ENCODE measurements around the gene TFF3. TPM values are rescaled to one million over a fixed set of nuclear protein-coding genes. Genes with fewer than 3 reads are reported as not detected.

TFF3 gene
- total and polyA plus RNA-seq, 2 experiments from 2014 or later: 84.4 to 589 TPM

DNA sequence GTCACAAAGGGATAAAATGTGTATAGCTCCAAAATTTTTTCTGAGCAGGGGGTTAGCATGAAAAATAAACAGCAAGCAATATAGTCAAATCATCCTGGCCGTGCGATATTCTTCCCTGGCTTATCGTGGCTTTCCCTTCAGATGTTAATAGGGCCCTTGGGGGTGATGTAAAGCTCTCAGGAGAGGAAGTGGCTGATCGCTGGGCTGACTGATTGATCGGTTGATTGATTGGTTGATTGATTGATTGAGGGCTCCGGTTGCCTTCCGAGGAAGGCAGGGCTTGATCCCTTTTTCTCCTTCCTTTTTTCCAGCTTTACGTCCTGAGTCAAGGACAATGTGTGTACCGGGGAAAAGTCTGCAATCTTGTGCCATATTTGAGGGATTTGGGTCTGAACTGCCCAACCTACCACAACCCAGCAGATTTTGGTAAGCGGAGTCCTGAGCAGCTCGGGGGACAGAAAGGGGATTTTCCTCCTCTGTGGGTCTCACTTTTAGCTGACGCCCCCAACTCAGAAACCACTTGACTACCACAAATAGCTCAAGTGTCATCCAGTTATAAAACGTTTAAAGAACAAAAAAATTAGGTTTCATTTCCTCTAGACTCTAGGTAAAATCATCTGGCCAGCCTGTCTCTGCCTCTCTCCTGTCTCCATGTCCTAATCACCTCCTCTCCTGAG, 29.5 kb downstream of the TFF3 start:
- H4K20me1 ChIP-seq (ENCODE audit: insufficient read depth, poor library complexity, severe bottlenecking): no peaks in the 10 kb centered on the region
- H3K27me3 ChIP-seq: no peaks in the 10 kb centered on the region
- H3K4me1 ChIP-seq (ENCODE audit: insufficient read depth): no peaks in the 10 kb centered on the region
- no peaks in the 10 kb centered on the region for H3K79me2 ChIP-seq
- H3K4me3 ChIP-seq: no peak overlapping the region
- 90% methylated on average over 13 of the region's 13 CpGs for WGBS (ENCODE audit: low lambda C conversion rate, missing lambda C conversion rate)
- H2AFZ ChIP-seq: no peak overlapping the region
- no peak overlapping the region for H3K27ac ChIP-seq
- no peak overlapping the region for H3K4me2 ChIP-seq
- H3K9me2 ChIP-seq (replicated peaks; ENCODE audit: insufficient read depth): no peaks in the 10 kb centered on the region
- H3K36me3 ChIP-seq (replicated peaks; ENCODE audit: insufficient read depth, low read depth): no peaks in the 10 kb centered on the region
- DNase-seq (ENCODE audit: low spot score): no peak
- no peak for TF ChIP-seq EZH2phosphoT487 (IDR thresholded peaks at IDR 0.05; ENCODE audit: low read depth, severe bottlenecking, unreplicated experiment)
- TF ChIP-seq, protein P1, sequence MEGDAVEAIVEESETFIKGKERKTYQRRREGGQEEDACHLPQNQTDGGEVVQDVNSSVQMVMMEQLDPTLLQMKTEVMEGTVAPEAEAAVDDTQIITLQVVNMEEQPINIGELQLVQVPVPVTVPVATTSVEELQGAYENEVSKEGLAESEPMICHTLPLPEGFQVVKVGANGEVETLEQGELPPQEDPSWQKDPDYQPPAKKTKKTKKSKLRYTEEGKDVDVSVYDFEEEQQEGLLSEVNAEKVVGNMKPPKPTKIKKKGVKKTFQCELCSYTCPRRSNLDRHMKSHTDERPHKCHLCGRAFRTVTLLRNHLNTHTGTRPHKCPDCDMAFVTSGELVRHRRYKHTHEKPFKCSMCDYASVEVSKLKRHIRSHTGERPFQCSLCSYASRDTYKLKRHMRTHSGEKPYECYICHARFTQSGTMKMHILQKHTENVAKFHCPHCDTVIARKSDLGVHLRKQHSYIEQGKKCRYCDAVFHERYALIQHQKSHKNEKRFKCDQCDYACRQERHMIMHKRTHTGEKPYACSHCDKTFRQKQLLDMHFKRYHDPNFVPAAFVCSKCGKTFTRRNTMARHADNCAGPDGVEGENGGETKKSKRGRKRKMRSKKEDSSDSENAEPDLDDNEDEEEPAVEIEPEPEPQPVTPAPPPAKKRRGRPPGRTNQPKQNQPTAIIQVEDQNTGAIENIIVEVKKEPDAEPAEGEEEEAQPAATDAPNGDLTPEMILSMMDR (IDR thresholded peaks at IDR 0.05; ENCODE audit: poor library complexity): no peak
- no peak for TF ChIP-seq EZH2 (IDR thresholded peaks at IDR 0.05; ENCODE audit: borderline replicate concordance)
- H3K9me3 ChIP-seq (ENCODE audit: low read depth): no peaks in the 10 kb centered on the region

DNA sequence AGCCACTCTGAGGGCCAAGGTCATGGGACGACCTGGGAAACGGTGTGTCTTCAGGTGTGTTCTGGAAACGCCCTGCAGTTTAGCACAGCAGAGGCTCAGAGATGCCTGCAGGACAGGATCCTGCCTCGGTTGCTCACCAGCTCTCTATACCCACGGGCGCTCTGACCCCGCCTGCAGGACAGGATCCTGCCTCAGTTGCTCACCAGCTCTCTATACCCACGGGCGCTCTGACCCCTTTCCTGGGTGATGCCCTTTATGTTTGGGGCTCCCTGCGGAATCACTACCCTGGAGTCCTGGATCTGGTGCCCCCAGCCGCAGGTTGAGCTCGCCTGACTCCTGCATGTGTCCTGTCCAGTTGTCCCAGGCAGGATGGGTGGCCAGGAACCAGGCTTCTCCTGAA, 32.5 kb downstream of the TFF3 start:
- Histone ChIP-seq H3K36me3 (replicated peaks; ENCODE audit: insufficient read depth, low read depth) (no peaks in the 10 kb centered on the region), H3K4me2 (no peak overlapping the region), H3K9me3 (ENCODE audit: low read depth) (no peaks in the 10 kb centered on the region), H3K27ac (no peak overlapping the region), H2AFZ (no peak overlapping the region), H3K4me3 (no peak overlapping the region), H3K27me3 (no peaks in the 10 kb centered on the region), H3K4me1 (ENCODE audit: insufficient read depth) (no peaks in the 10 kb centered on the region), H3K9me2 (replicated peaks; ENCODE audit: insufficient read depth) (no peaks in the 10 kb centered on the region), H3K79me2 (no peaks in the 10 kb centered on the region), H4K20me1 (ENCODE audit: insufficient read depth, poor library complexity, severe bottlenecking) (no peaks in the 10 kb centered on the region)
- DNase-seq (ENCODE audit: low spot score): no peak
- TF ChIP-seq, protein P1 (IDR thresholded peaks at IDR 0.05; ENCODE audit: poor library complexity): no peak
- TF ChIP-seq EZH2phosphoT487 (IDR thresholded peaks at IDR 0.05; ENCODE audit: low read depth, severe bottlenecking, unreplicated experiment) (no peak), EZH2 (IDR thresholded peaks at IDR 0.05; ENCODE audit: borderline replicate concordance) (no peak)
- 95% methylated on average over 12 of the region's 12 CpGs for WGBS (ENCODE audit: low lambda C conversion rate, missing lambda C conversion rate)

DNA sequence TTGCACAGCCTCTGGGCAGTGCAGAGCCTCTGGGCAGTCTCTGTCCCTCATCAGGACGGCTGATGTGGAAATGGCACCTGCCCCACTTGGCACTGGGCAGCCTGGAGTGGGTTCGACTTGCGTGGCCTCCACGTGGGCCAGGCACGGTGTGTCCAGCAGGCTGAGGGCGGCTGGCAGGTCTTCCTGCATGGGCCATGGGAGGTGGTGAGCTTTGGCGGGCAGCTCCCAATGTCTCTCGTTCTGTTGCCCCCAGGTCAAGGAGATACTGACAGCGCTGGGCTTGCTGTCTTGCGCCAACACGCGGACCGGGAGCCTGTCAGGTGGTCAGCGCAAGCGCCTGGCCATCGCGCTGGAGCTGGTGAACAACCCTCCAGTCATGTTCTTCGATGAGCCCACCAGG, 33.2 kb downstream of the TFF3 start:
- Histone ChIP-seq H3K9me3 (ENCODE audit: low read depth) (no peaks in the 10 kb centered on the region), H3K79me2 (no peaks in the 10 kb centered on the region), H3K27me3 (no peaks in the 10 kb centered on the region), H3K4me1 (ENCODE audit: insufficient read depth) (no peaks in the 10 kb centered on the region), H3K4me3 (no peak overlapping the region), H2AFZ (no peak overlapping the region), H3K27ac (no peak overlapping the region), H3K4me2 (no peak overlapping the region), H3K36me3 (replicated peaks; ENCODE audit: insufficient read depth, low read depth) (no peaks in the 10 kb centered on the region), H3K9me2 (replicated peaks; ENCODE audit: insufficient read depth) (no peaks in the 10 kb centered on the region), H4K20me1 (ENCODE audit: insufficient read depth, poor library complexity, severe bottlenecking) (no peaks in the 10 kb centered on the region)
- TF ChIP-seq EZH2phosphoT487 (IDR thresholded peaks at IDR 0.05; ENCODE audit: low read depth, severe bottlenecking, unreplicated experiment): no peak
- TF ChIP-seq, protein P1 (IDR thresholded peaks at IDR 0.05; ENCODE audit: poor library complexity): no peak
- DNase-seq (ENCODE audit: low spot score): no peak
- 96% methylated on average over 18 of the region's 18 CpGs for WGBS (ENCODE audit: low lambda C conversion rate, missing lambda C conversion rate)
